Measurements from ENCODE around the gene CDC25A.

CDC25A gene

GRCh38 chr3:48107227-48107626 lies 81.0 kb downstream of the CDC25A start:
- no peak for DNase-seq (ENCODE audit: low read depth in 2 of 2)
